Keratinocyte (primary cell): ENCODE measurements around the gene MCRS1. TPM values are rescaled to one million over a fixed set of nuclear protein-coding genes. Genes with fewer than 3 reads are reported as not detected.

Experiments
- DNase-seq: peaks from one replicate; pipeline ENCODE4 v3.0.0-alpha.2; 2011; ENCODE audit warnings: low read depth, missing footprints, low spot score
- FAIRE-seq: peaks from 2 replicates; lab custom pipeline; 2011; peaks lifted over from hg19 to GRCh38; lab: Jason Lieb, UNC
- H2AFZ ChIP-seq: 2 replicates; pipeline ENCODE4 v1.6.0; 2012; ENCODE audit warnings: low read length, control low read depth, inconsistent platforms; ENCODE audit not compliant: control insufficient read depth
- H3K27ac ChIP-seq: 2 replicates; pipeline ENCODE4 v1.5.1; 2011; ENCODE audit warnings: low read length; ENCODE audit not compliant: control insufficient read depth, insufficient read depth
- H3K27me3 ChIP-seq: 3 replicates; pipeline ENCODE4 v1.6.0; 2011; ENCODE audit warnings: low read length; ENCODE audit not compliant: control insufficient read depth, insufficient read depth; ENCODE audit errors: extremely low read depth
- H3K36me3 ChIP-seq, 2 experiments: 2 replicates in 1 of 2; 3 replicates in 1 of 2; pipeline ENCODE4 v1.5.1; 2011; ENCODE audit warnings: low read length in 2 of 2, mild to moderate bottlenecking in 1 of 2; ENCODE audit not compliant: control insufficient read depth in 2 of 2, insufficient read depth in 2 of 2; ENCODE audit errors: extremely low read depth in 1 of 2
- H3K4me1 ChIP-seq: 3 replicates; pipeline ENCODE4 v1.5.1; 2011; ENCODE audit warnings: low read length; ENCODE audit not compliant: control insufficient read depth, insufficient read depth; ENCODE audit errors: extremely low read depth
- H3K4me2 ChIP-seq: 3 replicates; pipeline ENCODE4 v1.6.0; 2011; ENCODE audit warnings: low read depth, low read length; ENCODE audit not compliant: control insufficient read depth, insufficient read depth; ENCODE audit errors: extremely low read depth
- H3K4me3 ChIP-seq, 3 experiments: fragments of 200-600 bp in 1 of 3; sonication (generic) in 1 of 3; 2 replicates in 2 of 3; 3 replicates in 1 of 3; pipeline ENCODE4 v1.5.1; 2011 to 2016; ENCODE audit warnings: low read length in 3 of 3, mild to moderate bottlenecking in 3 of 3, control low read depth in 2 of 3, inconsistent platforms in 1 of 3, low read depth in 1 of 3, mixed read lengths in 1 of 3, mixed run types in 1 of 3, moderate library complexity in 1 of 3; ENCODE audit not compliant: control insufficient read depth in 2 of 3, insufficient read depth in 2 of 3; ENCODE audit errors: extremely low read depth in 1 of 3
- H3K79me2 ChIP-seq: 2 replicates; pipeline ENCODE4 v1.6.0; 2012; ENCODE audit warnings: low read length; ENCODE audit not compliant: control insufficient read depth, insufficient read depth
- H3K9ac ChIP-seq: 3 replicates; pipeline ENCODE4 v1.6.0; 2011; ENCODE audit warnings: low read length; ENCODE audit not compliant: control insufficient read depth, insufficient read depth; ENCODE audit errors: extremely low read depth
- H3K9me1 ChIP-seq: 3 replicates; pipeline ENCODE4 v1.6.0; 2011; ENCODE audit warnings: low read length; ENCODE audit not compliant: control insufficient read depth, insufficient read depth; ENCODE audit errors: extremely low read depth
- H3K9me3 ChIP-seq: 2 replicates; pipeline ENCODE4 v1.5.1; 2012; ENCODE audit warnings: low read depth, low read length; ENCODE audit not compliant: control insufficient read depth
- H4K20me1 ChIP-seq: 3 replicates; pipeline ENCODE4 v1.6.0; 2011; ENCODE audit warnings: low read length; ENCODE audit not compliant: control insufficient read depth, insufficient read depth; ENCODE audit errors: extremely low read depth
- CTCF ChIP-seq, 3 experiments: IDR thresholded peaks in 1 of 3; conservative IDR thresholded peaks in 1 of 3; optimal IDR thresholded peaks in 1 of 3; 2 replicates in 2 of 3; 3 replicates in 1 of 3; pipeline versions ENCODE3 to v1.5.1; 2011; ENCODE audit warnings: low read length in 3 of 3, mild to moderate bottlenecking in 3 of 3, moderate library complexity in 2 of 3, control low read depth in 1 of 3, inconsistent platforms in 1 of 3; ENCODE audit not compliant: insufficient read depth in 2 of 3; ENCODE audit errors: extremely low read depth in 1 of 3
- EZH2 ChIP-seq: IDR thresholded peaks from one replicate; pipeline ENCODE4 v1.6.1; 2012; ENCODE audit warnings: inconsistent platforms, mild to moderate bottlenecking, low read length, moderate library complexity
- dilution Hi-C: fragments of 300-500 bp; cut with MboI; formaldehyde crosslinking; loops from one replicate; pipeline ENCODE4 v1.7.0; 2020; ENCODE audit warnings: low sequenced_read_pairs; ENCODE audit not compliant: extremely low pct_ligation_motif_present
- polyA plus RNA-seq, 5 experiments: library from polyadenylated mRNA; depleted of rRNA in 3 of 5; stranded (reverse) in 3 of 5; stranded (forward) in 1 of 5; unstranded in 1 of 5; fragments of >200 nt; gene quantifications; 1 replicate in 1 of 5; 2 replicates in 3 of 5; 3 replicates in 1 of 5; pipeline versions ENCODE4 v1.2.1 to v1.2.3, GENCODE V29; 2011 to 2012; ENCODE audit warnings: missing spikeins in 2 of 5, low read depth in 1 of 5, low replicate concordance in 1 of 5

Gene MCRS1
- polyA plus RNA-seq, 1 donor (not counting 4 experiments of a cell fraction or from before 2014, with no cell fraction given): 40.7 TPM

GRCh38 chr12:49562233-49562632 is 5.7 kb downstream of the MCRS1 start:
- H4K20me1 ChIP-seq: no peaks in the 10 kb centered on the region
- H3K9me1 ChIP-seq: no peaks in the 10 kb centered on the region
- no peak overlapping the region for H3K27ac ChIP-seq
- TF ChIP-seq CTCF (optimal IDR thresholded peaks at IDR 0.05 in 1 of 3, IDR thresholded peaks at IDR 0.05 in 1 of 3, conservative IDR thresholded peaks at IDR 0.05 in 1 of 3; ENCODE audit: extremely low read depth in 1 of 3, insufficient read depth in 2 of 3, low read length in 3 of 3) (no peak), EZH2 (no peak)
- H3K36me3 ChIP-seq: peaks cover 41 to 44% of the 10 kb centered on the region in 2 experiments
- H3K4me3 ChIP-seq: no peak overlapping the region
- H3K4me1 ChIP-seq: peaks cover 7% of the 10 kb centered on the region
- H3K9me3 ChIP-seq: no peaks in the 10 kb centered on the region
- H3K79me2 ChIP-seq: peaks cover 15% of the 10 kb centered on the region
- H3K27me3 ChIP-seq: no peaks in the 10 kb centered on the region
- no peak overlapping the region for H3K4me2 ChIP-seq
- no peak overlapping the region for H2AFZ ChIP-seq
- dilution Hi-C loops: no loop called here
- no peak overlapping the region for H3K9ac ChIP-seq
- no peak for DNase-seq
- no peak for FAIRE-seq

GRCh38 chr12:49560695-49561094 is 7.2 kb downstream of the MCRS1 start:
- H3K9ac ChIP-seq: no peak overlapping the region
- H3K9me3 ChIP-seq: no peaks in the 10 kb centered on the region
- no peaks in the 10 kb centered on the region for H3K4me1 ChIP-seq
- H2AFZ ChIP-seq: no peak overlapping the region
- H4K20me1 ChIP-seq: no peaks in the 10 kb centered on the region
- no peaks in the 10 kb centered on the region for H3K27me3 ChIP-seq
- peaks cover under 1% of the 10 kb centered on the region for H3K79me2 ChIP-seq
- H3K9me1 ChIP-seq: no peaks in the 10 kb centered on the region
- dilution Hi-C loops: no loop called here
- peaks cover 44 to 46% of the 10 kb centered on the region in 2 experiments for H3K36me3 ChIP-seq
- no peak overlapping the region for H3K27ac ChIP-seq
- FAIRE-seq (no peak), DNase-seq (no peak)
- TF ChIP-seq CTCF (optimal IDR thresholded peaks at IDR 0.05 in 1 of 3, IDR thresholded peaks at IDR 0.05 in 1 of 3, conservative IDR thresholded peaks at IDR 0.05 in 1 of 3; ENCODE audit: extremely low read depth in 1 of 3, insufficient read depth in 2 of 3, low read length in 3 of 3): no peak
- TF ChIP-seq EZH2: no peak
- no peak overlapping the region for H3K4me3 ChIP-seq
- no peak overlapping the region for H3K4me2 ChIP-seq
